BE2C (cell line): ENCODE data around the gene AIFM1.

Experiments
- DNase-seq: peaks from one replicate; pipeline ENCODE4 v3.0.0-alpha.2; 2020
- H3K27me3 ChIP-seq: fragments of 250-450 bp; sonication (Bioruptor Pico); 2 replicates; pipeline ENCODE4 v1.5.1; 2020; ENCODE audit warnings: mild to moderate bottlenecking
- H3K36me3 ChIP-seq: fragments of 250-450 bp; sonication (Bioruptor Pico); 2 replicates; pipeline ENCODE4 v1.5.1; 2020; ENCODE audit warnings: mild to moderate bottlenecking
- H3K4me1 ChIP-seq: fragments of 250-450 bp; sonication (Bioruptor Pico); 2 replicates; pipeline ENCODE4 v1.5.1; 2020
- H3K4me3 ChIP-seq: 2 replicates; pipeline ENCODE4 v1.5.1; 2011; ENCODE audit warnings: low read depth, low read length
- H3K9me3 ChIP-seq: fragments of 250-450 bp; sonication (Bioruptor Pico); 2 replicates; pipeline ENCODE4 v1.5.1; 2020
- CTCF ChIP-seq: IDR thresholded peaks from 2 replicates; pipeline ENCODE4 v1.5.1; 2012; ENCODE audit warnings: mild to moderate bottlenecking, low read depth, low read length

Gene AIFM1

DNA sequence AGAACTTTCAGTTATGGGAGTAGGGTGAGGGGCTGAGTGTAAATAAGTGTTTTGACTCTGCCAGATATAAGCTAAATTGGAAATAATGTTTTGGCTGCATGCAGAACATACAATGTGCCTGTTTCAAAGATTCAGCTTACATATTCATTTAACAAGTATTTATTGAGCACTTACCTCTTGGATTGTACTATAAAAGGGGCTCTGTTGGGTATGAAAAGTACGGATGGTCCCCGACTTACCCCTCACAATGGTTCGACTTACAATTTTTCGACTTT lies 799 bp upstream of the AIFM1 start:
- Histone ChIP-seq H3K27me3 (no peaks in the 10 kb centered on the region), H3K4me1 (no peaks in the 10 kb centered on the region), H3K9me3 (no peaks in the 10 kb centered on the region), H3K36me3 (no peaks in the 10 kb centered on the region), H3K4me3 (peak overlapping the region; percentile 80)
- TF ChIP-seq CTCF: no peak
- DNase-seq: no peak

DNA sequence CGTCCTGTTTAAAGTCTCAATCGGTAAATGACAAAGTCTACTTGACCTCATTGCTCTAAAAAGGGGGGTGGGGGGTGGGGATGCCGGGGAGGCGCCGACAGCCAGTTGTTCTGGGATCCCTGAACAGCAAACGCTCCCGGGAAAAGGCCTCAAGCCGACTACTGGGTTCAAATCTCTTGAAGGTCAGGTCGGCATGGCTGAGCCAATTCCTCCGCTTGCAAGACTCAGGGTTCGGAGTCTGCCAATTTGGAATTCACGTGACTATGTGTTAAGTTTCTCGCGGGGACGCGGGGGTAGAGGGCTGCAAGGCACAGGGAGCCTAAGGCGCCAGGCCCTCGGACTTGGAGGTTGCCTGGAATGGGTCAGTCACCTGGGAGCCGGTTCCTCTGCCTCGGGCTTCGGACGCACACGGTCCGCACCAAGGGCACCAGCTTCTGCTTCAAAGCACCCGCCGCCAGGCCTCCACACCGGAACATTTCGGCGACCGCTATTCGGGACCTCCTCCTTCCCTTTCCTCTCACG lies 399 bp downstream of the AIFM1 start:
- H3K36me3 ChIP-seq: no peaks in the 10 kb centered on the region
- H3K4me3 ChIP-seq: peak overlapping the region; percentile 80
- no peaks in the 10 kb centered on the region for H3K4me1 ChIP-seq
- no peak for TF ChIP-seq CTCF
- H3K9me3 ChIP-seq: no peaks in the 10 kb centered on the region
- DNase-seq: no peak
- H3K27me3 ChIP-seq: no peaks in the 10 kb centered on the region

DNA sequence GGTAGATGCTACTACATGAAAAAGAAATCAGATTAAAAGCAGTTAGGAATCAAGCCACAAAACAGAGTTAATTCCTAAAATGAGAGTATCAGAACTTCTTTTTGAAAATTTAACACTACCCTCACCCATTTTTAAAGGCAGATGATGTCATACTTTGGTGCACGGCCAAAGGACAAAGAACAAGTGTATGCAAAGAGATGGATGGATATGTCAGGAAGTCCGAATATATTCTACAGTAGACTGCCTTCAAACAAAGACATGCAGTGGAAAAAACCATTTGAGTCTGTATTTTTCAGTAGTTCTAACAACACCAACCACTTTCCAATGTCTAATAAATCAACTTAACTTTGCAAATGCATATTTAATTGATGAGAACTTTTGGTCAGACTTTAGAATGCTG lies 2.2 kb downstream of the AIFM1 start:
- Histone ChIP-seq H3K36me3 (no peaks in the 10 kb centered on the region), H3K27me3 (no peaks in the 10 kb centered on the region), H3K4me3 (no peak overlapping the region), H3K9me3 (no peaks in the 10 kb centered on the region), H3K4me1 (no peaks in the 10 kb centered on the region)
- DNase-seq: no peak
- TF ChIP-seq CTCF: no peak

GRCh38 chrX:130162094-130162735 lies 3.4 kb downstream of the AIFM1 start:
- no peak for TF ChIP-seq CTCF
- Histone ChIP-seq H3K4me3 (no peak overlapping the region), H3K4me1 (no peaks in the 10 kb centered on the region)

DNA sequence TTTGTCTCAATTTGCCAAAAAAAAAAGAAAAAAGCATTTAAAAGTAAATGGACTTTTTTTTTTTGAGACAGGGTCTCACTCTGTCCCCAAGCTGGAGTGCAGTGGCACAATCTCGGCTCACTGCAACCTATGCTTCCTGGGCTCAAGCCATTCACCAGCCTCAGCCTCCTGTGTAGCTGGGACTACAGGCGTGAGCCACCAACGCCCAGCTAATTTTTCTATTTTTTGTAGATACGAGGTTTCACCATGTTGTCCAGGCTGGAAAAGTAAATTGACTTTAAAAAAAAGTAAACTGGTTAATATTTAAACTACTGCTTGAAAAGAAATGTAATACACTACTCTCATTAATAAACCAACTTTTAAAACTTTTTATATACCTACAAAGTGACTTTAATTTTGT lies 5.9 kb downstream of the AIFM1 start:
- Histone ChIP-seq H3K9me3 (no peaks in the 10 kb centered on the region), H3K27me3 (no peaks in the 10 kb centered on the region), H3K4me1 (no peaks in the 10 kb centered on the region), H3K36me3 (no peaks in the 10 kb centered on the region; the same call in 1 of the 2 replicates), H3K4me3 (no peak overlapping the region)
- no peak for TF ChIP-seq CTCF
- DNase-seq: no peak

More at GRCh38 chrX:130162094-130162735, 3.4 kb downstream of the AIFM1 start:
- Histone ChIP-seq H3K27me3 (no peaks in the 10 kb centered on the region), H3K36me3 (no peaks in the 10 kb centered on the region), H3K9me3 (no peaks in the 10 kb centered on the region)
- DNase-seq: no peak

DNA sequence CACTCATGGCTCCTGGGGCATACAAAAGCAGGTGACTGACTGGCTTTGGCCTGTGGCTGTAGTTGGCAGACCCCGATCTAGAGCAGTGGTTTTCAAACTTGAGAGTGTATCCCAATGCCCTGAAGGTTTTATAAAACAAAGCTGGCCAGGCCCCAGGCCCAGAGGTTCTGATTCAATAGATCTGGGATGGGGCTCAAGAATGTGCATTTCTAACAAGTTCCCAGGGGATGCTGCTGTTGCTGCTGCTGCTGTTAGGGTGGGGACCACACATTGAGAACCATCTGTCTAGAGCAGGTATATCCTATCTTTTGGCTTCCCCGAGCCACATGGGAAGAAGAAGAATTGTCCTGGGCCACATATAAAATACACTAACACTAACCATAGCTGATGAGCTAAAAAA lies 7.3 kb downstream of the AIFM1 start:
- no peak overlapping the region for H3K4me3 ChIP-seq
- no peaks in the 10 kb centered on the region for H3K27me3 ChIP-seq
- H3K4me1 ChIP-seq: no peaks in the 10 kb centered on the region
- DNase-seq: no peak
- H3K9me3 ChIP-seq: no peaks in the 10 kb centered on the region
- TF ChIP-seq CTCF: no peak
- H3K36me3 ChIP-seq: no peaks in the 10 kb centered on the region; the same call in 1 of the 2 replicates
